Measurements from ENCODE around the gene P2RY2.

The P2RY2 gene

DNA sequence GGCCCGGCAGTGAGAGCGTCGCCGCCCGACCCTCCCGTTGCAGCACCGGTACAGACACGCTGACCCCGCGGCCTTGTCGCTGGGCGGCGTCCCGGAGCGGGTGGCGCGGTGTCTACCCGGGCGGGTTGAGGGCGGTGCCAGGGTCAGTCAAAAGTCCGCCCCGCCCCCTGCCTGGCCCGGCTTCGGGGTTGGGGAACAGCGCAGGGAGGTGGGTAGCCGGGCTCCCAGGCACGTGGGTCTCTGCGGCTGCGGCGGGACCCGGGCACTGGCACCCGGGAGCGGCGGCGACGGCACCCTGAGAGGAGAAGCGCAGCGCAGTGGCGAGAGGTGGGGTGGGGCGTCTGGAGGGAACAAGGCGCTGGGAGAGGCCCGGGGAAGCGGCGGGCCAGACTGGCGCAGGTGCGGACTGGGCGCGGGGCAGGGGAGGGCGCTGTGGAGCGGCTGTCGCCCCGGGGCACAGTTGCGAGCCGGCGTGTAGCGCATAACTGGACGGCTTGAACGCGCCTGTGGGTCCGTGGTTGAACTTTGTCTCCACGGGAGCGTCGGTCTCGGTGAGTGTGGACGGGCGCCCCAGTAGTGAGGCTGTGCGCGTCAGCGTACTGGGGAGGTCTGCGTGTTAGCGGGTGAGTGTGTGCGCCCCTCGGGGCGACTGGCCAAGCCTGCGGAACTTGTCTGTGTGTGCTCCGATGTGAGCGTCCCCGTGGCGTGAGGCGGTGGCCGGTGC is at the start of gene P2RY2:
Gene P2RY2 (plus strand): TSS at position 176 of the 724 bp plus-strand sequence. CDS start 15,879 bp downstream, outside the sequence.
- TF ChIP-seq POLR2A (IDR thresholded peaks at IDR 0.05; ENCODE audit: low read length) (no peak), GATA1 (IDR thresholded peaks at IDR 0.05; ENCODE audit: low read depth, low read length) (no peak)
- DNase-seq, result peak; percentile 73 to 75

DNA sequence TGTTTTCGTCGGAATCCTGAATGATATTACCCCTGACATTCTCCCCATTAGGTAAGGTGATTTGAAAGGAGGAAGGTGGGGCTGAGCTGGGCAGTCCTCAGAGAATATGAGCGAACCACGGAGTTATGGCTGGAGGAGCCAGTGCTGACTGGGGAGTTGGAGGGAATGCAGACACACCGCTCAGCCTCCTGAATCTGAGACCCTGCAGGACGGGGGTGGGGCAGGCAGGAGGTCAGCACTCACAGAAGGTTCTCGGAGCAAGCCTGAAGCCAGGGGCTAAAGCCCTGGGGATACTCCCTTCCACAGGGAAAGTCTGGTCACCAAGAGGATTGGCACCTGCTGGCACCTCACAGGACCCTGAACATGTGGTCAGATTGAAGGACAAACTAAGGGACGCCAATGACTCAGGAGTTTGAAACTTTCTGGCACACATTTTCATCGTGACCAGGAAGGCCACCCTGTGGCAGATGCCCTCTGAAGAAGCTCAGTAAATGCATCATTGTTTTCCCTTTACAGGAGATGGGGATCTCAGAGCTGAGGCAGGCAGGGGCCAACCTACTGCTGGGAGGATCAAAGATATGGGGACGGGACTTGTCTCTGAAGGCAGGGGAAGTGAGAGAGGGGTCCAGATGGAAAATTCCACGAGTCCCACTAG is 49.0 kb upstream of the P2RY2 start:
- TF ChIP-seq GATA1 (IDR thresholded peaks at IDR 0.05; ENCODE audit: low read depth, low read length), result no peak
- TF ChIP-seq POLR2A (IDR thresholded peaks at IDR 0.05; ENCODE audit: low read length), result no peak
- DNase-seq, result no peak

DNA sequence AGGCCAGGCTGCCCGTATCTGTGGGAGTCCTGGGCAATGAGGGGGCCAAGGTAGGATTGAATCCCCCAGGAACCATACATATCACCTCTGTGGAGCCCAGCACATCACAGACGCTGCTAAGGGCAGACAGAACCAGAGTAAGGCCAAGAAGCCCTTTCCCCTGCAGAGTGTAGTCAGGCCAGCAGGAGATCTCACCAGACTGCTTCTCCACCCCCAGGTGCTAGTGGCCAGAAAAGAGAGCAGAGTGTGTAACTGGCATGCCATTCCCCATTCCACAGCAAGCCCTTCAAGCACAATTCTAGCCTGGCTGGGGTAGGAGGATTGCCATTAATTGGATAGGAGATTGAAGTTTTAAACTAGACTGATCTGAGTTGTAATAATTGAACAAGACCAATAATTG is 47.9 kb upstream of the P2RY2 start:
- no peak for DNase-seq
- TF ChIP-seq GATA1 (IDR thresholded peaks at IDR 0.05; ENCODE audit: low read depth, low read length) (no peak), POLR2A (IDR thresholded peaks at IDR 0.05; ENCODE audit: low read length) (no peak)

DNA sequence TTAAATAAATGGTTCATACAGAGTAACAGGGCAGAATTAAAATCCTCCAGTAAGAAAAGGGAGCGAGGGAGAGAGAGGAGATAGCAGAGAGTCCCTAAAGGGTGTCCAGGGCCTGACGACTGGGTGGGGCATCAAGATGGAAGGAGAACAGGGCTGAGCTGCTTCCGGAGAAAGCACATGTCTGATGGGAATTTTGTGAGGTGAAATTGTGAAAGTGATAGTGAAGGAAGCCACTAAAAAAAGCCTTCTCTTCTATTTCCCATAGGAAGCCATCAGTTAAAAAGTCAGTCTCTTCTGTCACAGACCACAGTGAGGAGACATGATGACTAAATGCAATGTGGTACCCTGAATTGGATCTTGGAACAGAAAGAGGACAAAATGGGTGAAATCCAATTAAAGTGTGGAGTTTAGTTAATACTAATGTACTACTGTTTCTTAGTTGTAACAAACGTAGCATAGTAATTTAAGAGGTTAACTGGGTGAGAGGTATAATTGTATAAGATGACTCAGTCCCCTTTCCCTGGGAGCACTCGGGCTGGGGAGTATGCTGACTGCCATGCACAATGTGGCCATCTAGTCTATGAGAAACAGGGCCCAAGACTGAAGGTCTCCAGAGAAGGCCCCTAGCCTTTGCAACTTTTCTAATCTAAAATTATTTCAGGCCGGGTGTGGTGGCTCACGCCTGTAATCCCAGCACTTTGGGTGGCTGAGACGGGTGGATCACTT is 46.5 kb upstream of the P2RY2 start:
- no peak for DNase-seq
- TF ChIP-seq GATA1 (IDR thresholded peaks at IDR 0.05; ENCODE audit: low read depth, low read length), result no peak
- TF ChIP-seq POLR2A (IDR thresholded peaks at IDR 0.05; ENCODE audit: low read length), result no peak

DNA sequence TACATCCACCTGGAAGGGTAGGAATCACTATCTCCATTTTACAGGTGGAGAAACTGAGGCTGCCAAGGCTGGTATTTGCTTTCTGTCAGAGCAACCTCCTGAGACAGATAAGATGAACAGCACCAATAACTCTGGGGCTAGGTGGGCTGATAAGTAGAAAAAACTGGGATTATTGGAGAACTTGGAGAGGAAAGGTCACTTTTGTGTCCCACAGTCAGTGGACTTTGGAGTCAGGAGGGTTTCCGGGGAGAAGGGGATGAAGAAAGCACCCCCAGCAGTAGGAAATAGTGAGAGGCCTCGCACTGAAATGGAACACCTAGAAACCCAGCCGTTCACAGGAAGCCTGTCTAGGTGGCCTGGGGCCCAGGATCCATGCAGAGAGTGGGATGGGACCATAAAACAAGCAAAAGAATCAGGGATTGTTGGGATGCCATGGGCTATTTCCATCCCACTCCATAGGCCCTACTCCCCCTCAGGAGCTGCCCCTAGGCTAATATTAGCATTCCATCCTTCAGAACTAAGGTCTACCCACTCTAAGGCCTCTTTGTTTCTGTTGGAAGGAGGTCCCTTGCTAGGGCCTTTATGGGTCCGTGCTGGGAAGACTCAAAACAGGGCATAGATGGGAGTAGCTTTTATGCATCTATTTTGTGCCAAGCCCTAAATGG is 45.0 kb upstream of the P2RY2 start:
- TF ChIP-seq POLR2A (IDR thresholded peaks at IDR 0.05; ENCODE audit: low read length), result no peak
- TF ChIP-seq GATA1 (IDR thresholded peaks at IDR 0.05; ENCODE audit: low read depth, low read length), result no peak
- no peak for DNase-seq

DNA sequence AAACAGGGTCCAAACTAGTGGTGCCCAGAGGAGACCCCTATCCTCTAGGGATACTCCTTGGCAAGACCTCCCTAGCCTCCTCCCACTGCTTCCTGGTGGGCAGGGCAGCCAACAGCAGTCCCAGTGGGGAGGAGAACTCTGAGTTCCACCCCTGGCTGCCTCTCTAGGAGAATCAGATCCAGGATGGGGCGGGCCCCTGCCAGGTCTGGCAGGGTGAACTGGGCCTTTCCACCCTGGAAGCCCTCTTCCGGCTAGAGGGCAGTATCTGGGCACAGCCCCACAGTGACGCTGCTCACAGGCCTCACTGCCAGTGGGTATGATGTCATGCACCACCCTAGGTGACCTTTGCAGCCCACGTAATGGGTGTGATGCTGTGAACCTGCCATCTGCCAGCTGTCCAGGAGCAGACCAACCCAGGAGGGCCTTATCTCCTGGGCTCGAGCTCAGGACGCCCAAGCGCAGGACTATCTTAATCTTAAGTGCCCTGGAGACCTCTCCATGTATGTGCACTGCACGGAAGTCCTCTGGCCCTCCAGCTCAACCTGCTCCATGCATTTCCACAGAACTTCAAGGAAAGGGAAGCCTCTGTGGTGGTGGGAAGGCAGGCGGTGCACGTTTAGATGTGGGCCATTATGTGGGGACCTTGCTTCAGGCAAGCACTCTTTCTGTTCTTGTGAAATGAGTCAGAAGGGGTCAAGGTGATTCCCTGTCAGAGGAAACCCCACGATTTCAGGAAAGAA is 44.2 kb upstream of the P2RY2 start:
- peak in 1 of 2 experiments; percentile 19 for DNase-seq

DNA sequence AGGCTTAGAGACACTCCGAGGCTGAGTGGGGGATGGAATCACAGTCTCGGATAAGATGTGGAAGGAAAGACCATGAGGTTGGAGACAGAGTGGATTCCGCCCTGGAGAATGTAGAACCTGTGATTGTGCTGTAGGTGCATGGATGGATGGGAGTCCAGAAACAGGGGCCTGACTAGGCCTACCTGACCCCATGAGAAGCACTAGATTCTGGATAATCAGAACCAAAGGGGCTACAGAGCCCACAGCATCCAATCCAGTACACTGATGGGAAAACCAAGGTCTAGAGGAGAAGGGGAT is 43.6 kb upstream of the P2RY2 start:
- no peak for DNase-seq
- TF ChIP-seq POLR2A (IDR thresholded peaks at IDR 0.05; ENCODE audit: low read length) (no peak), GATA1 (IDR thresholded peaks at IDR 0.05; ENCODE audit: low read depth, low read length) (no peak)

More for the DNA sequence above, 44.2 kb upstream of the P2RY2 start:
- no peak for TF ChIP-seq GATA1 (IDR thresholded peaks at IDR 0.05; ENCODE audit: low read depth, low read length)
- no peak for TF ChIP-seq POLR2A (IDR thresholded peaks at IDR 0.05; ENCODE audit: low read length)

DNA sequence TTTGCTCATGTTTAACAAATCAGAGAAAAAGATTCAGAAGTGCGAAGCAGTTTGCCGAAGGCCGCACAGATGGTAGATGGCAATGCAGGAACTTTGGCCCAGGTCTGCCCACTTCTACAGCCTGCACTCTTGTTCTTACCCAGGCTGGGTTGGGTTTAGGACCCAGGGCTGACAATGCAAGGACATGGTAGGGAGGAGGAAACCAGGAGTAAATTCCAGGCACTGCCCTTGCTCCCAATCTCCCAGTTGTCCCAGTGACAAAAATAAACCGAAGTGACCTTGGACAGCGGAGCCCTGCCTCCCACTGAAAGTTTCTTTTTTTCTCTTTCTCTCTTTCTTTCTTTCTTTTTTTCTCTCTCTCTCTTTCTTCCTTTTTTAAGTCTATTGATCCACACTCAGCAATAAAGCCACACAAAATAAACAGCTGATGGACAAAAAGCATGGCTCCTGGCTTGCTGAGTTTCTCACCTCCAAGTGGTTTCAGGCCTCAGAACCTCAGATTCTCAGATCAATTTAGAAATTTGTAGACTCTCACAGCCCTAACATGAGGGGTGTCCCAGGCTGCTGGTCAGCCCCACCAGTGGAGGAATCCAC is 42.4 kb upstream of the P2RY2 start:
- no peak for DNase-seq
- TF ChIP-seq POLR2A (IDR thresholded peaks at IDR 0.05; ENCODE audit: low read length), result no peak
- no peak for TF ChIP-seq GATA1 (IDR thresholded peaks at IDR 0.05; ENCODE audit: low read depth, low read length)

DNA sequence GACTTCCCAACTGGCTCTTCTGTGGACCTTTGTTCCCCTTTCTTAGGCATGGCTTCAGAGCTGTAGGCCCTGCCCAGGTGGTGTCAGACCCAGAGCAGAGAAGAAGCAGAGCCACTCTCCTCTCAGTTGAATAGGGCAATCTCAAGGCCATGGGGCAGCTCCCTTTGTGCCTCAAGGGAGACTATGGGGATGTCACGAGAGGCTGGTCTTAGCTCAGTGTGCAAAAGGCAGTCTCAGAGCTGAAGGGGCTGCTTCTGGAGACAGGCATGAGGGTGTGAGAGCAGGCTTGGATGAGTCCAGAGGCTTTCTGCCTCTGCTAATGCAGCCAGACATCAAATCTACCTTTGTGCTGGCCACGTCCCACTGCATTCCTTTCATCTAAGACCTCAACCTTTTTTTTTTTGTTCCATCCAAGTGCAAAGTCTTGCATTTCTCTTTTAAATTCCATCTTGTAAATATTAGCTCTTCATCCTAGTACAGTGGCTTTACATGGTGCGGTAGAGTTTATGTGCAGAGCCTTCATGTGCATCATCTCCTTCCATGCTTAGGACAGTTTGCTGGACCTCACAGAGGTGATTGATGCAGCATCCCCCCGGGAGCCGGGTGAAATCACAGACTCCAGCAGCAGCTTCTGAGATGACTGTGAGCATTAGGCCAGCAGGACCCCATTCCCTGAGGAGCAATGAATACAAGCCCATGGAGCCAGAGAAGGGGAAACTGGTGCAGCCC is 41.8 kb upstream of the P2RY2 start:
- no peak for TF ChIP-seq GATA1 (IDR thresholded peaks at IDR 0.05; ENCODE audit: low read depth, low read length)
- TF ChIP-seq POLR2A (IDR thresholded peaks at IDR 0.05; ENCODE audit: low read length), result no peak

DNA sequence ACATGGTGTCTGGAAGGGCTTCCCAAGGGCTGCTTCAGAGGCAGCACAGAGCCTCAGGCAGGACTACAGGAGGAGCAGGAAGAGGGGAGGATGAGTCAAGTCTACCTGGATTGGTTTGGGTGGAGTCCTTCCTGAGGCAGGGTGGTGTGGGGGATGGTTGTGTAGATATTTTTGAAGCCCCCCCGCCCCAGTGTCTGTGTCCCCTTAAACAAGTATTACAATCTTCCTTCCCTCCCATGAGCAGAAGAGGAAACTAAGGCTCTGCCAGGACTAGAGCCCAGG is 41.3 kb upstream of the P2RY2 start:
- no peak for TF ChIP-seq POLR2A (IDR thresholded peaks at IDR 0.05; ENCODE audit: low read length)
- no peak for TF ChIP-seq GATA1 (IDR thresholded peaks at IDR 0.05; ENCODE audit: low read depth, low read length)
- DNase-seq, result no peak

More for the DNA sequence above, 41.8 kb upstream of the P2RY2 start:
- no peak for DNase-seq

DNA sequence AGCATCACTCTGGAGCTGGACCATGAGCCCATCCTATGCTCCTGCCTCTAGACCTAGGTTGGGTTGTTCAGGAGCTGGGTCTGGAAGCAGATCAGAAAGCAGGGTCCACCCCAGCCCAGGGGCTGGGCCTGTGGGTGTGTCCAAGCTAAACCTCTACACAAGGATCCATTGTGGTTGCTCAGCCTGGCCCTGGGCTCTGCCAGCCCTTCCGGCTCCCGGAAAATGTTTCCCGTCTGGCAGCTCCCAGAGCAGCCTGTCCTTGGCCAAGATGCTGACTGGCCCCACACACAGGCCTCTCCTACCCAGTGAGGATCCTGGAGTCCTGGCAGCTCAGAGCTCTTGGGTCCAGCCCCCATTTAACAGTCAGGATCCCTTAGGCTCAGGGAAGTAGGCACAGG is 40.7 kb upstream of the P2RY2 start:
- TF ChIP-seq GATA1 (IDR thresholded peaks at IDR 0.05; ENCODE audit: low read depth, low read length) (no peak), POLR2A (IDR thresholded peaks at IDR 0.05; ENCODE audit: low read length) (no peak)
- DNase-seq, result no peak

DNA sequence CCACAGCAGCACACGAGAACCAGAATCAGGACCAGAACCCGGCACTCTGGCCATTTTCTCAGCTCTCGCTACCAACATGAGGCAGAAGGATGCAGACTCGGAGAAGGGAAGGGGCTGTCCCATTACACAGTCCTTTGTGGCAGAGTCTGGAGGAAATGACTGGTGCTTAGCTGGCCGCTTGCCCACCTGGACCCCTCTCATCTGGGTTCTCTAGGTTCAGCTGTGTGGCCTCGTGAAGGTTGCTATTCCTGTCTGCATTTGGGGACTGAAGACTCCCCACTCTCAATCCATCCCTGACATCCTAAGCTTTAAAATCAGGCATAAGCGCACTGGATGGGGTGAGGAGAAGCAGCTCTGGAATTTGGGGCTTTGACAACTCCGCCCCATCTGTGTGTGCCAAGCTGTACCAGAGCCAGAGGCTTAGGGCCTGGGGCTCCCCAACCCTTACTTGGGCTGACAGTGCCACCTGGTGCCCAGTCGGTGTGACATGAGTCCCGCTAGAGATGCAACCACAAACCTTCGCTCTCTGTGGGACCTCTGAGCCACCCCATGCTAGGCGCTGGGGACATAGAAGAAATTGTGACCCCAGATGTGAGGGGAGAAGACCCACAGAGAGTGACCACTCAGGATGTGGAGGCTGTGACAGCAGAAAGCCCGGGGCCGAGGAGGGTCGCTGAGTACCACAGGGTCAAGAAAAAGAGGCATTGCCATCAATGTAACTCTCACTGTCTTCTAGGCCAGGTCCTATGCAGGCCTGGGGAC is 40.1 kb upstream of the P2RY2 start:
- DNase-seq, result peak; percentile 72 to 79
- TF ChIP-seq POLR2A (IDR thresholded peaks at IDR 0.05; ENCODE audit: low read length) (no peak), GATA1 (IDR thresholded peaks at IDR 0.05; ENCODE audit: low read depth, low read length) (no peak)

Data from erythroblast (primary cell).